ENCODE data around the gene ASIC5.
"Not testable (repeated sequence)": the region's sequence is repeated elsewhere in the genome, so short reads cannot be mapped to it uniquely, and the experiment has no call there.

ASIC5 gene

DNA sequence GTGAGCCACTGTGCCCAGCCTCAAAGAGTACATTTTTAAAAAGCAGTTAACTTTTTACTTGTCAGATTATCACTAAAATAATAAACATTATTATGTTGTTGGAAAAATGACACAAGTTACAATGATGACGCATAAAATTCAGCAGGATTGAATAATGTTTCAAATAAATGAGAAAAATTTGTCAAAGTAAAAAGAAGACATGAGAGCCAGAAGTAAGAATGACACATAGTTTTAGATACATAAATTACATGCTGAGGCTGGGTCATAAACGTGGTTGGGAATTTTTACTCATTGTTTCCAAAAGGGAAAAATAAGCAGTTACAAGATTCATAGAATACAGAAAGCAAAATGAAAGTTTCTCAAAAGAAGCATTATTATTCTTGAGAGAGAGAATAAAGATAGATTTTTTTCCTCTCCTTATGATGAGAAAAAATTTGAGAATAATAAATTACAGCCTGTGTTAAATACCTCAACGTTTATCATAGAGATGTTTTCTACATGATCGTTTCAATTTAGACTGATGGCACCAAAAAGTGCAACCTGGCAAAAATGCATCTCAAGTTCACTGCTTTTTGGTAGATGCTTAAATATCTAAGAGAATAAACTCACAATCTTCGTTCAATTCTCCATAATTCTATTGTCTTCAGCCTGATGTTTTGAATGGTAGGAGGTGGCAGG lies 66.8 kb downstream of the ASIC5 start:
- no peak for DNase-seq

DNA sequence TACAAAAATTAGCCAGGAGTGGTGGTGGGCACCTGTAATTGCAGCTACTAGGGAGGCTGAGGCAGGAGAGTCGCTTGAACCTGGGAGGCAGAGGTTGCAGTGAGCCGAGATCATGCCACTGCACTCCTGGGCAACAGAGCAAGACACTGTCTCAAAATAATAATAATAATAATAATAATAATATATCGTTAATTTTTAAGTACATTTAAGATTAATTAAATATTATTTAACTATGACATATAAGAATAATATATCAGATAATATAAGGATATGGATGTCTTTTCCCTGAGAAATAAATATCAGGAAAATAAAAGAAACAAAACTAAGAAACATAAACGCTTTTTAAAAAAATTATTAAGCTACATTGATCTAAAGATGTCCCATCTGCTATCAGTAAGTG lies 68.5 kb downstream of the ASIC5 start:
- not testable (repeated sequence) for DNase-seq

DNA sequence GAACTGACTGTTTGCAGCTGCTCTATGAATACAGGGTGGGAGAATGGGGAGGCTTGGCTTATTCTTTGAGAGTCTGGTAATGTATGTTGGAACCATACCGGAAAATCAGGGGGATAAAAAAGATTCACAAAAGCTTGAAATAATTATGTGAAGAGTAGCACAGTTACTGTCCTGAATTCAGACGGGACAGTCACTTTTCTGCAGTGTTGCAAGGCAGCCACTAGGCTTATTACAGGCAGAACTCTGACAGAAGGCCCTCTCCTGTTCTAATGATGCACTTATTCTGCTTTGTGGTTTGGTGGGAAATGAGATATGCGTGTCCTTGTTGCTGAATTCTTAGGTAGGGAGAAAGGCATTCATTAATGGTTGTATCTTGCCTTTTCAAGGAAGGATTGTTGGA lies 70.1 kb downstream of the ASIC5 start:
- no peak for DNase-seq

DNA sequence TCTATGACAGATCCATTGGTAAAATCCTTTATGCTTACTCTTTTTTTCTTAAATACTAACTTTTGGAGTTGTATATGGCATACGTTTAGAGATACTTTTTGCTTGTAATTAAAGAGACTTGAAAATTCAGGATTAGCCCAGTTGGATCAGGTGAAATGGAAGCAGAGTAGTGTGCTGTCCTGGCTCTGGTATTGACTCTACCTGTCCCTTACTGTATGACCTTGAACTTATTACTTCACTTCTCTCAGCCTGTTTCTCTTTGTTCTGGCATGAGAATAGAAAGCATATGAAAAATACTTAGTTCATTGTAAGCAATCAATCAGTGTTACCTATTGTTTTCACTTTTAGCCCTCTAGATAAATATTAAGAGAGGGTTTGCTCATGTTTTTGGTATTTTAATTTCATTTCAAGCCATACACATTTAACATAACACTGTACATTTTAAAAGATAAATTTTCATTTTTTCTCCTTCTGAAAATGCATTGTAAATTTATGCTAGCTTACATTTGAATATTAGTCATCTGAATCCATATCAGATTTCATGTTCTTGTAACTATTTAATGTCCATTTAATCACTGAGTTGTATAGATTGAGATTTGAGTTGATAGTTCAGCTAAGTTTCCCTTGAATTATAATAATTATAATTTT lies 71.4 kb downstream of the ASIC5 start:
- no peak for DNase-seq

- no peak for DNase-seq
These were observed 76.1 kb downstream of the ASIC5 start for GRCh38 chr4:155789982-155790381.

GRCh38 chr4:155789391-155789790 lies 76.7 kb downstream of the ASIC5 start:
- no peak for DNase-seq

DNA sequence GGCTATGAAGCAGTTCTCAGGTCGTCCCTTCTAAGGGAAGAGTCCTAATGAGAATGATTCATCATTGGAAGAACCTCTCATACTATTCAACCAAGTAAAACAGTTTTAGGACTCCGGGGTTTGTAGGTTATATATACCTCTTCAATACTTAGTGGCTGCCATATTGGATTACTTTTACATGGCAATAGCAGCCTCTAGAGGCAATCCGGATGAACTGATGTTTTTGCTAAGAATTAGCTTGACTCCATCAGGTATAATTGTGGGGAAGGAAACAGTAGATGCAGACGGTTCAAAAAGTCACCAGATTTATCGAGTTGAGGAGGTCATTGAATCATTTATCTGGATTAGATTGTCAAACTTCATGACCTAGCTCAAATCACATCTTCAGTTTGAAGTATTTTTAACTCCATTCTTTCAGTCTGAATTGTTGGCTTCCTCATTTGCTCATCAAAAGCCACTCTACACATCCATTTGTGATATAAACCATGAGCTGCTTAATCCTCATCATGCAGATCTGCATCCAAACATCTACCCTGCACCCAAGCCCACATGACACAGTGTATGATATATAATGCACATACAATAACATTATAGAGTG lies 78.9 kb downstream of the ASIC5 start:
- no peak for DNase-seq

DNA sequence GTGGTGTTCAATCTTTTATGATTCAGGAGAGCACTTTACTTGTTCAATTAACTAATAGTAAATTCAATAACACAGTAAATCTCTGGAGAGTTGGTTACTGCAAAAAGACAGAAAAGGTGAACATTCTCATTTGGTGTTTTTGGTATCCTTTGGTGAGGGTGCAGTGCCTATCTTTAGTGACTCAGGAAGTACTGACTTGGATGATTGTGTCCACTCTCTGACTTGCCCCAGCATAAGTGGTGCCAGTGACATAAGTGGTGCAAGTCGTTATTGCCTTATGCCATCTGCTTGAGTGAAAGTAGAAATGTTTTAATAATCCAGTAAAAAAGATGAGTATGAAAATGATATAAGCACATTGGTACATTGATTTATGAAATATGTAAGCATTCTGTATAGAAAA lies 80.2 kb downstream of the ASIC5 start:
- no peak for DNase-seq

GRCh38 chr4:155784637-155785036 lies 81.4 kb downstream of the ASIC5 start:
- no peak for DNase-seq

- no peak for DNase-seq
These were observed 84.7 kb downstream of the ASIC5 start for GRCh38 chr4:155781249-155781831.

- DNase-seq, result no peak
These were observed 85.3 kb downstream of the ASIC5 start for GRCh38 chr4:155780775-155781174.
